AG04450 (cell line): ENCODE data around the gene KLHDC4. TPM values are rescaled to one million over a fixed set of nuclear protein-coding genes. Genes with fewer than 3 reads are reported as not detected.

ENCODE experiments used
- CTCF ChIA-PET: fragments of 300-600, 350-600 bp; formaldehyde crosslinking; extraction: SDS; loops from one replicate; lab custom pipeline; 2022; ENCODE audit warnings: antibody characterized with exemption, inconsistent platforms; lab: Charles Lee
- POLR2A ChIA-PET: fragments of 350-600 bp; formaldehyde crosslinking; extraction: SDS; loops from one replicate; lab custom pipeline; 2021; ENCODE audit warnings: antibody characterized with exemption, inconsistent platforms; lab: Yijun Ruan, JAX
- DNase-seq: peaks from one replicate; pipeline ENCODE4 v3.0.0-alpha.2; 2011; ENCODE audit warnings: low read depth, low spot score
- H3K27ac ChIP-seq: one replicate; pipeline ENCODE4 v1.5.1; 2012; ENCODE audit warnings: low read depth, low read length, control low read depth
- H3K27me3 ChIP-seq: one replicate; pipeline ENCODE4 v1.6.0; 2012; ENCODE audit warnings: low read length; ENCODE audit not compliant: control insufficient read depth, insufficient read depth
- H3K4me3 ChIP-seq: 2 replicates; pipeline ENCODE4 v1.5.1; 2011; ENCODE audit warnings: mild to moderate bottlenecking, low read depth, low read length, control low read depth
- H3K9me3 ChIP-seq: 2 replicates; pipeline ENCODE4 v1.5.1; 2012; ENCODE audit warnings: low read length; ENCODE audit not compliant: control insufficient read depth, insufficient read depth
- CTCF ChIP-seq: IDR thresholded peaks from 2 replicates; pipeline ENCODE4 v1.5.1; 2011; ENCODE audit warnings: low read depth, low read length, control low read depth, inconsistent platforms
- polyA plus RNA-seq: library from polyadenylated mRNA; depleted of rRNA; stranded (reverse); fragments of >200 nt; gene quantifications from 2 replicates; pipeline ENCODE4 v1.2.3, GENCODE V29; 2011

The KLHDC4 gene
- polyA plus RNA-seq, 1 experiment = 9.9 TPM

DNA sequence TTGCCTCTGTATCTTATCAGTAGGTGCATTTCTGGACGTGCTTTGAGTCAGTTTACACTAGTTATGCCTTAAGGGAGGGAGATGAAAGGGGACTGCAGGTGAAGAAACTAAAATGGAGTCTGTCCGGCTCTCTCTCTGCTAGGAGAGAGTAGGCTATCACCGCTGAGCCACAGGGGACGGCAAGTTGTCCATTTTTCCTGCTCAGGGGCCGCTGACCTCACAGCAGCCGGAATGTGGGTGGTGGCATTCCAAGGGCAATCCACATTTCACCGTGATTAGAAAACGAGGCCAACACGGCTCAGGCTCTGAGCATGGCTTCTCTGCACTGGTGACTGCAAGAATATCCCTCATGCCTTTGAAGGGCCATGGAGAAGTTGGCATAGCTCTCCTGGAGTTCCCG lies 19.0 kb upstream of the KLHDC4 start:
- DNase-seq = no peak

DNA sequence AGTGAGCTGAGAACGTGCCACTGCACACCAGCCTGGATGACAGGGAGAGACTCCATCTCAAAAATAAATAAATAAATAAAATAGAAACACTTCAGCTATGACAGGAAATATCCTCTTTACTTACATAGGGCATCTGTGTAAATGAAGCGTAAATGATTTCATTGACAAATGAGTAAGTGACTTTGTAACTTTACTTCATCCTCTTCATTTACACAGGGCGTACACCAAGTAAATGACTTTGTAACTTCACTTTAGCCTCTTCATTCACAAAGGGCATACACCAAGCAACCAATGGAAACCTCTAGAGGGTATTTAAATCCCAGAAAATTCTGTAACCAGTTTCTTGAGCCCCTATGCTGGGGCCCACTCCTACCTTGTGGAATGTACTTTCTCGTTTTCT lies 16.2 kb upstream of the KLHDC4 start:
- no peak for TF ChIP-seq CTCF
- Histone ChIP-seq H3K4me3 (no peak overlapping the region), H3K27me3 (no peaks in the 10 kb centered on the region), H3K9me3 (no peaks in the 10 kb centered on the region; the same call in 1 of the 2 replicates), H3K27ac (no peak overlapping the region)
- ChIA-PET CTCF (interaction anchor here (4.9 kb wide), 1 partner anchor 87 kb away, joined by 207 read pairs; the partner anchor contains the start of gene SLC7A5), POLR2A (no interaction called here)
- DNase-seq = no peak

More for the DNA sequence above, 19.0 kb upstream of the KLHDC4 start:
- CTCF ChIA-PET = interaction anchor here (0.8 kb wide), 1 partner anchor 86 kb away, joined by 3 read pairs; no protein-coding TSS in a partner anchor
- Histone ChIP-seq H3K27ac (no peak overlapping the region), H3K4me3 (no peak overlapping the region), H3K27me3 (no peaks in the 10 kb centered on the region), H3K9me3 (peaks cover 4% of the 10 kb centered on the region)
- TF ChIP-seq CTCF = no peak
- POLR2A ChIA-PET = no interaction called here

DNA sequence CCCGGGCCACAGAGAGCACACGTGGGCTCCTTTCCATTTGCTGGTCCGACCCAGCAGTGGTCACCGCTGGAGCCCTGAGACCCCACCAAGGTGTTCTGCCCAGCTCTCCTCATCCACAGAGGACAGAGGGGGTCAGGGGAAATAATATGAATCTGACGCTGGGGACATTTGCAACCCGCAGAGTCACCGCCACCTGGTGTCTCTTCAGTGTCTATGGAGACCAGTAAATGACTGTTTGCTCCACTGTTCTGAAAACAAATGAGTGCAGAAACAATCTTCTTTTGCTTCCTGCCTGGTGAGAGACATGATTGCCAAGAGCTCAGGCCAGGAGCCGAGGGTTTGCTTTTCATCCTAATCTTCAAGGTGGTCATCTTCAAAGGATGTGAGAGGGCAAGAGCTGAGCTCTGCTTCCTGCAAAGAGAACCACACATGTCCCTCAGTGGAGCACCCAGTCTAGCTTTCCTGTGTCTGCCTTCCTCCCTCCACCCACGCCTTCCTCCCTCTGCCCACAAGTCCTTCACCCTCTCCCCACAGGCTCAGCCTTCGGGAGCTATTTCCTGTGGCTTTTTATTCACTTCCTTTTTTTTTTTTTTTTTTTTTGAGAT lies 14.7 kb upstream of the KLHDC4 start:
- no peak for DNase-seq
- H3K4me3 ChIP-seq = no peak overlapping the region
- no peaks in the 10 kb centered on the region for H3K27me3 ChIP-seq
- no peak for TF ChIP-seq CTCF
- ChIA-PET CTCF (interaction anchor here (0.8 to 4.9 kb wide), 7 partner anchors 11 to 89 kb away, joined by 6 to 207 read pairs (median 22); partner anchors contain the start of gene SLC7A5), POLR2A (interaction anchor here (0.7 to 2.3 kb wide), 4 partner anchors 56 to 91 kb away, joined by 3 to 16 read pairs (median 3); partner anchors contain the start of gene SLC7A5)
- no peaks in the 10 kb centered on the region; the same call in 1 of the 2 replicates for H3K9me3 ChIP-seq
- no peak overlapping the region for H3K27ac ChIP-seq

DNA sequence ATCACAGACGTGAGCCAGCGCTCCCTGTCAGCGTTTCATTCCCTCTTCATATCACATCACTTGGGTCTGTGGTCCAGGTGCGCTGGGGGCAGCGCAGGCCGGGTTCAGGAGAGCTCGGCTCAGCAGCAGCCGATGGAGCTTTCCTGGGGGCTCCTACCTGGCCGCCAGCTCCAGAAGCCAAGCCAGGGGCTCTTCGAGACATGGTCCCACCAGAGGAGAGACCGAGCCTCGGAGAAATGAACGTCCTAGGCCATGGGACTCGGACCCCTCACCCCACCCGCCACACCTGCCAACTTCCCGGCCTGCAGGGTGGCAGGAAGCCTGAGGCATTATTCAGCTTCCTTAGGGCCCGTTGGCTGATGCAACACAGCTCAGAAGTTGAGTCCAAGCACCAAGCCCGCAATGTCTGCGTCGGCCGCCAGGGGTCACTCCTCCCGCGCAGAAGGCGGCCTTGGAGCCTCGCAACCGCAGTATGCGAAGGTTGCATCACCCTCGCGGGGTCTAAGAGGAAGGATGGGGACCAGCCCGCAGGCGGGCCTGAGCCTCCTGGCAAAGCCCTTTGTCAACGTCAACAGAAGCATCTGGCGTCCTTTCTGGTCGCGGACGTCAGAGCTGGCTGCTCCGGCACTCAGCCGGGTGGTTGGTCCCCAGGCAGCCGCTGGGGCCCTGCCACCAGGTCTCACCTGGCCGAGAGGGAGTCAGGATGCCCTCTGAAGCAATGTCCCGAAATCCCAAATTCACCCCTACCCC lies 13.2 kb upstream of the KLHDC4 start:
- POLR2A ChIA-PET = interaction anchor here (0.8 to 2.3 kb wide), 9 partner anchors 10 to 92 kb away, joined by 3 to 21 read pairs (median 7); partner anchors contain the start of gene SLC7A5
- H3K27me3 ChIP-seq = no peaks in the 10 kb centered on the region

More for the DNA sequence above, 13.2 kb upstream of the KLHDC4 start:
- no peaks in the 10 kb centered on the region; the same call in 1 of the 2 replicates for H3K9me3 ChIP-seq
- H3K27ac ChIP-seq = peak overlapping the region; percentile 93
- H3K4me3 ChIP-seq = no peak overlapping the region
- CTCF ChIA-PET = interaction anchor here (0.6 to 4.9 kb wide), 39 partner anchors 9 to 784 kb away, joined by 3 to 207 read pairs (median 5); partner anchors contain the start of genes KLHDC4 and SLC7A5
- peak; percentile 87 for TF ChIP-seq CTCF
- peak; percentile 93 for DNase-seq
